Esophagus muscularis mucosa (tissue), 4 donors: ENCODE results near the gene SDHC. TPM values are rescaled to one million over a fixed set of nuclear protein-coding genes. Genes with fewer than 3 reads are reported as not detected.

Experiments used
- DNase-seq: peaks from one replicate; pipeline ENCODE4 v3.0.0-alpha.2; 2017; ENCODE audit errors: extremely low spot score
- H3K27ac ChIP-seq, 4 donors: fragments of 200-600 bp; sonication (generic); replicated peaks in 1 of 4; 1 replicate in 3 of 4; 2 replicates in 1 of 4; pipeline ENCODE4 v1.5.1; 2016 to 2019; ENCODE audit warnings: mild to moderate bottlenecking in 1 of 4
- H3K27me3 ChIP-seq, 4 donors: fragments of 200-600 bp; sonication (generic); one replicate each; pipeline versions ENCODE4 v1.5.1 to v1.6.0; 2016 to 2019
- H3K36me3 ChIP-seq, 4 donors: fragments of 200-600 bp; sonication (generic); one replicate each; pipeline ENCODE4 v1.5.1; 2016 to 2019
- H3K4me1 ChIP-seq, 4 donors: fragments of 200-600 bp; sonication (generic); one replicate each; pipeline ENCODE4 v1.5.1; 2016 to 2019
- H3K4me3 ChIP-seq, 4 donors: fragments of 200-600 bp; sonication (generic); 1 replicate in 2 of 4; 2 replicates in 2 of 4; pipeline ENCODE4 v1.5.1; 2016 to 2019; ENCODE audit warnings: mild to moderate bottlenecking in 4 of 4, moderate library complexity in 1 of 4
- H3K9me3 ChIP-seq, 4 donors: fragments of 200-600 bp; sonication (generic); 1 replicate in 3 of 4; 2 replicates in 1 of 4; pipeline ENCODE4 v1.5.1; 2016 to 2019
- CTCF ChIP-seq, 3 experiments: fragments of 200-600 bp in 2 of 3; fragments of 450-650 bp in 1 of 3; sonication (generic) in 2 of 3; IDR thresholded peaks; one replicate each; pipeline ENCODE4 v1.5.1; 2017 to 2019; ENCODE audit warnings: antibody characterized with exemption in 3 of 3, mild to moderate bottlenecking in 2 of 3, moderate library complexity in 1 of 3
- EP300 ChIP-seq: sonication (generic); formaldehyde crosslinking; IDR thresholded peaks from one replicate; pipeline ENCODE4 v1.6.1; 2017; ENCODE audit warnings: antibody characterized with exemption
- POLR2A ChIP-seq: fragments of 450-650 bp; IDR thresholded peaks from one replicate; pipeline ENCODE4 v1.6.1; 2017; ENCODE audit warnings: antibody characterized with exemption, moderate library complexity, mild to moderate bottlenecking, low read depth
- POLR2AphosphoS5 ChIP-seq, 2 donors: sonication (generic); formaldehyde crosslinking; IDR thresholded peaks; one replicate each; pipeline ENCODE4 v1.6.1; 2017; ENCODE audit warnings: antibody characterized with exemption in 2 of 2
- WGBS: methylation state at CpG from one replicate; pipeline ENCODE4 v1.1.5; 2018; 5-methylcytosine and 5-hydroxymethylcytosine counted together
- intact Hi-C: fragments of 100-400 bp; cut with DNase I; formaldehyde crosslinking; loops from one replicate; pipeline ENCODE4 v1.15.1; 2023
- total RNA-seq, 4 donors: library from RNA; depleted of rRNA; stranded (reverse); fragments of >200 nt; gene quantifications; one replicate each; pipeline versions ENCODE4 v1.1.0 to v1.2.1, GENCODE V29; 2016

The SDHC gene
- total RNA-seq, 4 donors from 2014 or later, result 18.7 to 64.8 (median 30.1) TPM

- H3K9me3 ChIP-seq, result no peaks in the 10 kb centered on the region
- DNase-seq, result no peak
- no peak for TF ChIP-seq CTCF (IDR thresholded peaks at IDR 0.05)
- no peak for TF ChIP-seq POLR2AphosphoS5 (IDR thresholded peaks at IDR 0.05)
- no peak for TF ChIP-seq EP300
- TF ChIP-seq POLR2A, result no peak
- WGBS, result 97% methylated on average over 9 of the region's 9 CpGs
- H3K4me3 ChIP-seq, result no peak overlapping the region
- intact Hi-C loops, result no loop called here
- peaks cover 63 to 96% (median 81%) of the 10 kb centered on the region in 4 donors for H3K36me3 ChIP-seq
- no peaks in the 10 kb centered on the region for H3K27me3 ChIP-seq
- H3K27ac ChIP-seq, result no peak overlapping the region
- peaks cover 0 to 16% (median 4%) of the 10 kb centered on the region in 4 donors for H3K4me1 ChIP-seq
These were observed 19.0 kb downstream of the SDHC start for GRCh38 chr1:161333166-161333565.

- no peak for DNase-seq
- intact Hi-C loops, result no loop called here
- Histone ChIP-seq H3K4me1 (peaks cover 0 to 16% (median 4%) of the 10 kb centered on the region in 4 donors), H3K4me3 (no peak overlapping the region), H3K27ac (no peak overlapping the region), H3K27me3 (no peaks in the 10 kb centered on the region), H3K36me3 (peaks cover 43 to 91% (median 72%) of the 10 kb centered on the region in 4 donors), H3K9me3 (no peaks in the 10 kb centered on the region)
- WGBS, result 85% methylated on average over 3 of the region's 3 CpGs
- TF ChIP-seq EP300, result no peak
- TF ChIP-seq CTCF (IDR thresholded peaks at IDR 0.05), result no peak
- no peak for TF ChIP-seq POLR2AphosphoS5 (IDR thresholded peaks at IDR 0.05)
- TF ChIP-seq POLR2A, result no peak
These were observed 21.6 kb downstream of the SDHC start for GRCh38 chr1:161335796-161336195.

- Histone ChIP-seq H3K27me3 (no peaks in the 10 kb centered on the region), H3K4me1 (no peaks in the 10 kb centered on the region), H3K36me3 (peaks cover 17 to 89% (median 71%) of the 10 kb centered on the region in 4 donors), H3K4me3 (no peak overlapping the region), H3K27ac (no peak overlapping the region), H3K9me3 (no peaks in the 10 kb centered on the region)
- no peak for DNase-seq
- intact Hi-C loops, result no loop called here
- 93% methylated on average over 2 of the region's 2 CpGs for WGBS
- TF ChIP-seq EP300, result no peak
- no peak for TF ChIP-seq POLR2A
- no peak for TF ChIP-seq POLR2AphosphoS5 (IDR thresholded peaks at IDR 0.05)
- no peak for TF ChIP-seq CTCF (IDR thresholded peaks at IDR 0.05)
These were observed 28.0 kb downstream of the SDHC start for GRCh38 chr1:161342177-161342576.

- intact Hi-C loops, result no loop called here
- Histone ChIP-seq H3K27ac (no peak overlapping the region), H3K4me3 (no peak overlapping the region), H3K9me3 (no peaks in the 10 kb centered on the region), H3K36me3 (peaks cover 17 to 88% (median 74%) of the 10 kb centered on the region in 4 donors), H3K27me3 (no peaks in the 10 kb centered on the region), H3K4me1 (no peaks in the 10 kb centered on the region)
- 85% methylated on average over 5 of the region's 5 CpGs for WGBS
- TF ChIP-seq POLR2AphosphoS5 (IDR thresholded peaks at IDR 0.05), result no peak
- TF ChIP-seq CTCF (IDR thresholded peaks at IDR 0.05), result no peak
- no peak for TF ChIP-seq POLR2A
- no peak for TF ChIP-seq EP300
- DNase-seq, result no peak
These were observed 28.6 kb downstream of the SDHC start for GRCh38 chr1:161342821-161343220.

GRCh38 chr1:161350671-161351070 is 36.5 kb downstream of the SDHC start:
- Histone ChIP-seq H3K4me1 (peaks cover 0 to 3% (median 0%) of the 10 kb centered on the region in 4 donors), H3K36me3 (peaks cover 0 to 32% (median 21%) of the 10 kb centered on the region in 4 donors), H3K27ac (no peak overlapping the region), H3K4me3 (no peak overlapping the region), H3K27me3 (no peaks in the 10 kb centered on the region), H3K9me3 (no peaks in the 10 kb centered on the region)
- TF ChIP-seq POLR2AphosphoS5 (IDR thresholded peaks at IDR 0.05) (no peak), EP300 (no peak), POLR2A (no peak), CTCF (IDR thresholded peaks at IDR 0.05) (no peak)
- intact Hi-C loops, result no loop called here
- DNase-seq, result no peak
- WGBS, result 83% methylated on average over 1 of the region's 1 CpG
